ENCODE results near the gene REELD1. TPM values are rescaled to one million over a fixed set of nuclear protein-coding genes. Genes with fewer than 3 reads are reported as not detected.

REELD1 gene
- total and polyA plus RNA-seq, 4 donors = 0.07 to 0.08 TPM; not detected in 2

DNA sequence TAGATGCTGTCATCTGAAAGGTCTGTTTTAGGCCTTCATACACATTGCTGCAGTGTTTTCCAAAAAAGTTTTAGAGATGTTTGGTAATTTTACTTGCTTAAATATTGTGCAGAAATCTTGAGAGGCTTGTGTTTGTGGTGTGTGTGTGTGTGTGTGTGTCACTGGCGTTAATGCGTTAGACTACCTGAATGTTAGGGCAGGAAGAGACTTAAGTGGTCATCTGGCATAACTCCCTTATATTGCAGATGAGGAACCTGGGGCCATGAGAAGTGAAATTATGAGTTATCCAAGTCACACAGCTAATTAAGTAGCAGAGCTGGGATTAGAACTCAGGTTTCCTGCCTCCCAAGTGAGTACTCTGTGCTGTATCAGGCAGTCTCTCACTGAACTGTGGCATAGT is 37.4 kb upstream of the REELD1 start:
- no peaks in the 10 kb centered on the region for H3K27me3 ChIP-seq (ENCODE audit: control insufficient read depth in 4 of 4, insufficient read depth in 4 of 4, low read length in 3 of 4)
- H3K4me1 ChIP-seq (ENCODE audit: control insufficient read depth in 4 of 4, insufficient read depth in 4 of 4, low read length in 3 of 4) = peaks cover 4 to 19% (median 7%) of the 10 kb centered on the region in 4 donors
- TF ChIP-seq, protein P1, sequence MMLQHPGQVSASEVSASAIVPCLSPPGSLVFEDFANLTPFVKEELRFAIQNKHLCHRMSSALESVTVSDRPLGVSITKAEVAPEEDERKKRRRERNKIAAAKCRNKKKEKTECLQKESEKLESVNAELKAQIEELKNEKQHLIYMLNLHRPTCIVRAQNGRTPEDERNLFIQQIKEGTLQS (IDR thresholded peaks at IDR 0.05) = no peak
- peak overlapping the region in 2 of 3 donors; percentile 89 to 96 for H3K4me3 ChIP-seq (ENCODE audit: low read depth in 1 of 3, low read length in 3 of 3)
- 82% methylated on average over 2 of the region's 2 CpGs for WGBS
- H3K27ac ChIP-seq (ENCODE audit: low read depth in 1 of 2, low read length in 2 of 2) = no peak overlapping the region
- H3K36me3 ChIP-seq (ENCODE audit: control insufficient read depth in 4 of 4, insufficient read depth in 3 of 4, low read depth in 1 of 4, low read length in 3 of 4) = no peaks in the 10 kb centered on the region
- H3K9ac ChIP-seq (ENCODE audit: low read depth in 1 of 2, low read length in 2 of 2) = peak overlapping the region; percentile 20 to 83
- DNase-seq (ENCODE audit: low spot score) = no peak
- no peaks in the 10 kb centered on the region for H3K9me3 ChIP-seq (ENCODE audit: control insufficient read depth in 4 of 4, low read length in 3 of 4)

DNA sequence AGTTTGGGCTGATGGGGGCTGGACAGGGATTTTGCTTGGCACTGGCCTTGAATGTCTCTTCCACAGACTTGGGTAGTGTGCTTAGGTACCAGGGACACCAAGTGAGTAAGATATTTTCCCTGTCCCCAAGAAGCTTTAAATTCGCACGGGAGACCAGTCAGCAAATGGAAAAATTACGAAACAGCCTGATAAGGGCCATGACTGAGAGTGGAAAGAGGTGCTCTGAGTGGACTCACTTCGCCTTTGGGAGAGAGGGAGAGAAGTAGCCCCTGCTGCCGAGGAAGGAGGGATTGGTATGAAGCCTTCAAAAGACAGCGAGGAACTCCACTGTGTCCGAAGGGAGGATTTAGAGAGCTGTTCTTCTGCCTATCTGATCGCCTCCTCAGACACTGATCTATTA is 36.2 kb upstream of the REELD1 start:
- H3K27me3 ChIP-seq (ENCODE audit: control insufficient read depth in 4 of 4, insufficient read depth in 4 of 4, low read length in 3 of 4) = no peaks in the 10 kb centered on the region
- H3K27ac ChIP-seq (ENCODE audit: low read depth in 1 of 2, low read length in 2 of 2) = no peak overlapping the region
- TF ChIP-seq, protein P2, sequence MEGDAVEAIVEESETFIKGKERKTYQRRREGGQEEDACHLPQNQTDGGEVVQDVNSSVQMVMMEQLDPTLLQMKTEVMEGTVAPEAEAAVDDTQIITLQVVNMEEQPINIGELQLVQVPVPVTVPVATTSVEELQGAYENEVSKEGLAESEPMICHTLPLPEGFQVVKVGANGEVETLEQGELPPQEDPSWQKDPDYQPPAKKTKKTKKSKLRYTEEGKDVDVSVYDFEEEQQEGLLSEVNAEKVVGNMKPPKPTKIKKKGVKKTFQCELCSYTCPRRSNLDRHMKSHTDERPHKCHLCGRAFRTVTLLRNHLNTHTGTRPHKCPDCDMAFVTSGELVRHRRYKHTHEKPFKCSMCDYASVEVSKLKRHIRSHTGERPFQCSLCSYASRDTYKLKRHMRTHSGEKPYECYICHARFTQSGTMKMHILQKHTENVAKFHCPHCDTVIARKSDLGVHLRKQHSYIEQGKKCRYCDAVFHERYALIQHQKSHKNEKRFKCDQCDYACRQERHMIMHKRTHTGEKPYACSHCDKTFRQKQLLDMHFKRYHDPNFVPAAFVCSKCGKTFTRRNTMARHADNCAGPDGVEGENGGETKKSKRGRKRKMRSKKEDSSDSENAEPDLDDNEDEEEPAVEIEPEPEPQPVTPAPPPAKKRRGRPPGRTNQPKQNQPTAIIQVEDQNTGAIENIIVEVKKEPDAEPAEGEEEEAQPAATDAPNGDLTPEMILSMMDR (IDR thresholded peaks at IDR 0.05; ENCODE audit: low read depth, low read length, missing input control) = no peak
- TF ChIP-seq, protein P3, sequence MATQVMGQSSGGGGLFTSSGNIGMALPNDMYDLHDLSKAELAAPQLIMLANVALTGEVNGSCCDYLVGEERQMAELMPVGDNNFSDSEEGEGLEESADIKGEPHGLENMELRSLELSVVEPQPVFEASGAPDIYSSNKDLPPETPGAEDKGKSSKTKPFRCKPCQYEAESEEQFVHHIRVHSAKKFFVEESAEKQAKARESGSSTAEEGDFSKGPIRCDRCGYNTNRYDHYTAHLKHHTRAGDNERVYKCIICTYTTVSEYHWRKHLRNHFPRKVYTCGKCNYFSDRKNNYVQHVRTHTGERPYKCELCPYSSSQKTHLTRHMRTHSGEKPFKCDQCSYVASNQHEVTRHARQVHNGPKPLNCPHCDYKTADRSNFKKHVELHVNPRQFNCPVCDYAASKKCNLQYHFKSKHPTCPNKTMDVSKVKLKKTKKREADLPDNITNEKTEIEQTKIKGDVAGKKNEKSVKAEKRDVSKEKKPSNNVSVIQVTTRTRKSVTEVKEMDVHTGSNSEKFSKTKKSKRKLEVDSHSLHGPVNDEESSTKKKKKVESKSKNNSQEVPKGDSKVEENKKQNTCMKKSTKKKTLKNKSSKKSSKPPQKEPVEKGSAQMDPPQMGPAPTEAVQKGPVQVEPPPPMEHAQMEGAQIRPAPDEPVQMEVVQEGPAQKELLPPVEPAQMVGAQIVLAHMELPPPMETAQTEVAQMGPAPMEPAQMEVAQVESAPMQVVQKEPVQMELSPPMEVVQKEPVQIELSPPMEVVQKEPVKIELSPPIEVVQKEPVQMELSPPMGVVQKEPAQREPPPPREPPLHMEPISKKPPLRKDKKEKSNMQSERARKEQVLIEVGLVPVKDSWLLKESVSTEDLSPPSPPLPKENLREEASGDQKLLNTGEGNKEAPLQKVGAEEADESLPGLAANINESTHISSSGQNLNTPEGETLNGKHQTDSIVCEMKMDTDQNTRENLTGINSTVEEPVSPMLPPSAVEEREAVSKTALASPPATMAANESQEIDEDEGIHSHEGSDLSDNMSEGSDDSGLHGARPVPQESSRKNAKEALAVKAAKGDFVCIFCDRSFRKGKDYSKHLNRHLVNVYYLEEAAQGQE (IDR thresholded peaks at IDR 0.05) = no peak
- no peak for TF ChIP-seq RAD21 (IDR thresholded peaks at IDR 0.05)
- H3K4me3 ChIP-seq (ENCODE audit: low read depth in 1 of 3, low read length in 3 of 3) = no peak overlapping the region
- no peaks in the 10 kb centered on the region for H3K9me3 ChIP-seq (ENCODE audit: control insufficient read depth in 4 of 4, low read length in 3 of 4)
- WGBS = 82% methylated on average over 8 of the region's 8 CpGs
- peaks cover 4 to 19% (median 7%) of the 10 kb centered on the region in 4 donors for H3K4me1 ChIP-seq (ENCODE audit: control insufficient read depth in 4 of 4, insufficient read depth in 4 of 4, low read length in 3 of 4)
- H3K36me3 ChIP-seq (ENCODE audit: control insufficient read depth in 4 of 4, insufficient read depth in 3 of 4, low read depth in 1 of 4, low read length in 3 of 4) = peaks cover 0 to 2% (median 0%) of the 10 kb centered on the region in 4 donors
- H3K9ac ChIP-seq (ENCODE audit: low read depth in 1 of 2, low read length in 2 of 2) = no peak overlapping the region
- DNase-seq (ENCODE audit: low spot score) = no peak

DNA sequence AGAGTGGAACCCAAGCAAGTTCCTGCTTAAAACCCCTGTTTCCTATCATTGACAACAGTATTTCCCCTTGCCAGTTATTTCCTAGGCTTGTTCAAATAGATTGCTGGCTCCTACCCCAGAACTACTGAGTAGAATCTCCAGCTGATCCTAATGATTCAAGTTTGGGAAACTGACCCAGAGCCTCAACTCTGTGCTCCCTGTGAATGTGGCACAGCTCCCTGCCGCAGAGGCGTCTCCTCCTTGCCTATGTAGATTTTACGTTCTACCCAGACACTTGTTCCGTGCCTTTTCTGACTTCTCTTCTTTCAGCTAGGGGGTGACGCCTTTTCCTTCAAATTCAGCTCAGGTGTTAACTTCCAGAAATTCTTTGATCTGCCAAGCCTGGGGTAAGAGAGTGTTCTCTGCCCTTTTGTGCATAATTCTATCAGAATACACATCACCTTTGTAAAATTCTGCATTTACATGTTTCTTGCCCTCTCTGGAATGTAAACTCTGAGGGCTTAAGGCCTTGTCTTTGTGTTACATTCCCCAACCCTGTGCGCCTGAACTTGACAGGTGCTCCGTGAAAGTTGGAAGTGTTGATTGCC is 34.5 kb upstream of the REELD1 start:
- Histone ChIP-seq H3K9ac (ENCODE audit: low read depth in 1 of 2, low read length in 2 of 2) (no peak overlapping the region), H3K4me3 (ENCODE audit: low read depth in 1 of 3, low read length in 3 of 3) (no peak overlapping the region), H3K4me1 (ENCODE audit: control insufficient read depth in 4 of 4, insufficient read depth in 4 of 4, low read length in 3 of 4) (peaks cover 4 to 19% (median 7%) of the 10 kb centered on the region in 4 donors), H3K36me3 (ENCODE audit: control insufficient read depth in 4 of 4, insufficient read depth in 3 of 4, low read depth in 1 of 4, low read length in 3 of 4) (peaks cover 0 to 6% (median 2%) of the 10 kb centered on the region in 4 donors), H3K27me3 (ENCODE audit: control insufficient read depth in 4 of 4, insufficient read depth in 4 of 4, low read length in 3 of 4) (no peaks in the 10 kb centered on the region), H3K27ac (ENCODE audit: low read depth in 1 of 2, low read length in 2 of 2) (no peak overlapping the region), H3K9me3 (ENCODE audit: control insufficient read depth in 4 of 4, low read length in 3 of 4) (no peaks in the 10 kb centered on the region)
- WGBS = 85% methylated on average over 7 of the region's 7 CpGs
- TF ChIP-seq GABPA (IDR thresholded peaks at IDR 0.05 in 1 of 2, conservative IDR thresholded peaks at IDR 0.05 in 1 of 2) = no peak
- no peak for TF ChIP-seq YY1 (IDR thresholded peaks at IDR 0.05)
- TF ChIP-seq NR2F2 (IDR thresholded peaks at IDR 0.05) = no peak
- no peak for TF ChIP-seq RXRA (IDR thresholded peaks at IDR 0.05)
- TF ChIP-seq, protein P4, sequence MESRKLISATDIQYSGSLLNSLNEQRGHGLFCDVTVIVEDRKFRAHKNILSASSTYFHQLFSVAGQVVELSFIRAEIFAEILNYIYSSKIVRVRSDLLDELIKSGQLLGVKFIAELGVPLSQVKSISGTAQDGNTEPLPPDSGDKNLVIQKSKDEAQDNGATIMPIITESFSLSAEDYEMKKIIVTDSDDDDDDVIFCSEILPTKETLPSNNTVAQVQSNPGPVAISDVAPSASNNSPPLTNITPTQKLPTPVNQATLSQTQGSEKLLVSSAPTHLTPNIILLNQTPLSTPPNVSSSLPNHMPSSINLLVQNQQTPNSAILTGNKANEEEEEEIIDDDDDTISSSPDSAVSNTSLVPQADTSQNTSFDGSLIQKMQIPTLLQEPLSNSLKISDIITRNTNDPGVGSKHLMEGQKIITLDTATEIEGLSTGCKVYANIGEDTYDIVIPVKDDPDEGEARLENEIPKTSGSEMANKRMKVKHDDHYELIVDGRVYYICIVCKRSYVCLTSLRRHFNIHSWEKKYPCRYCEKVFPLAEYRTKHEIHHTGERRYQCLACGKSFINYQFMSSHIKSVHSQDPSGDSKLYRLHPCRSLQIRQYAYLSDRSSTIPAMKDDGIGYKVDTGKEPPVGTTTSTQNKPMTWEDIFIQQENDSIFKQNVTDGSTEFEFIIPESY (IDR thresholded peaks at IDR 0.05) = no peak
- no peak for DNase-seq (ENCODE audit: low spot score)

All from liver (tissue), 9 donors.